Neural progenitor cell (in vitro differentiated cells): ENCODE measurements around the gene STUB1.

Experiments used
- EZH2 ChIP-seq: fragments of 200-600 bp; sonication (generic); IDR thresholded peaks from 2 replicates; pipeline ENCODE4 v1.6.1; 2017; ENCODE audit warnings: antibody characterized with exemption, mild to moderate bottlenecking, moderate library complexity
- EZH2phosphoT487 ChIP-seq: fragments of 200-600 bp; sonication (generic); IDR thresholded peaks from 2 replicates; pipeline ENCODE4 v1.6.1; 2017; ENCODE audit warnings: antibody characterized with exemption
- TF ChIP-seq, protein P1 (sequence below): fragments of 200-600 bp; sonication (generic); IDR thresholded peaks from 2 replicates; pipeline ENCODE4 v1.5.1; 2017; ENCODE audit warnings: antibody characterized with exemption, mild to moderate bottlenecking

DNA sequence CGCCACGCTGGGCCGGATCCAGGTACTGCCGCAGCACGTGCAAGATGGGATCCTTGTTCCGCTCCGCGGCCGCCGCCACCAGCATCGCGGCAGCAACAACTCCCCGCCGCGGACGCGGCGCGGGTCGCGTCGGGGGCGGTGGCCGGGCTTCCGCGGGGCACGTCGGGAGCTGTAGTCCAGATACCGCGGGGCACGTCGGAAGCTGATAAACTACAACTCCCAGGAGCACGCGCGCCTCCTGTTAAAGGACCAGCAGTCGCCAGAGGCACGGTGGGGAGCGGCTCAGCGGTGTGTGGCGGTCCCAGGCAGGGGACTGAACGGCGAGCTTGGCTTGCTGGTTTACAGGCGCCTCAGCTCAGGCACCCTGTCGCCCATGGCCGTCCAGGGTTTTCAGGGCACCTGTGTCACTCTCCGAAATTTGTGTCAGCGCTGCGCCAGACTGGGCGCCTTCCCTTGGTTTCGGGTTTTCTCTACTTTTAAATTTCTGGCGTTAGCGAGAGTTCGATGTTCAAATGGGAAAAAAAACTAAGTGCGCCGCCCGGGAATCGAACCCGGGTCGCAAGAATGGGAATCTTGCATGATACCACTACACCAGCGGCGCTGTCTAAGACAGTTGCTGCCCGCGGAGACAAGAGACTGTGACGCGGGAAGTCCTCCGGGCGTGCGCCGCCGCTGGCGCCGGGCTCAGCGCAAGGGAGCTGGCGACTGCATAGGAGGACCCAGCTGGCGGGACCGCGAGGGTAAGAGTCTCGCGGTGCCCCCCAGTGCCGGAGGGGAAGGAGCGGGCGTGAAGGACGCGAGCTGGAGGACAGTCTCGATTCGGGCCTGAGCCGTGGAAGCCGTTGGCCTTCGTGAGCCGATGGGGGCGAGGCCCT lies 43.8 kb upstream of the STUB1 start, which contains the start of gene METTL26:
- no peak for TF ChIP-seq EZH2
- TF ChIP-seq, protein P1, sequence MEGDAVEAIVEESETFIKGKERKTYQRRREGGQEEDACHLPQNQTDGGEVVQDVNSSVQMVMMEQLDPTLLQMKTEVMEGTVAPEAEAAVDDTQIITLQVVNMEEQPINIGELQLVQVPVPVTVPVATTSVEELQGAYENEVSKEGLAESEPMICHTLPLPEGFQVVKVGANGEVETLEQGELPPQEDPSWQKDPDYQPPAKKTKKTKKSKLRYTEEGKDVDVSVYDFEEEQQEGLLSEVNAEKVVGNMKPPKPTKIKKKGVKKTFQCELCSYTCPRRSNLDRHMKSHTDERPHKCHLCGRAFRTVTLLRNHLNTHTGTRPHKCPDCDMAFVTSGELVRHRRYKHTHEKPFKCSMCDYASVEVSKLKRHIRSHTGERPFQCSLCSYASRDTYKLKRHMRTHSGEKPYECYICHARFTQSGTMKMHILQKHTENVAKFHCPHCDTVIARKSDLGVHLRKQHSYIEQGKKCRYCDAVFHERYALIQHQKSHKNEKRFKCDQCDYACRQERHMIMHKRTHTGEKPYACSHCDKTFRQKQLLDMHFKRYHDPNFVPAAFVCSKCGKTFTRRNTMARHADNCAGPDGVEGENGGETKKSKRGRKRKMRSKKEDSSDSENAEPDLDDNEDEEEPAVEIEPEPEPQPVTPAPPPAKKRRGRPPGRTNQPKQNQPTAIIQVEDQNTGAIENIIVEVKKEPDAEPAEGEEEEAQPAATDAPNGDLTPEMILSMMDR, result no peak
- TF ChIP-seq EZH2phosphoT487, result no peak
